DND-41 (cell line): ENCODE results near the gene CUTC.

ENCODE experiments used
- EZH2 ChIP-seq: IDR thresholded peaks from 3 replicates; pipeline ENCODE4 v1.6.1; 2012; ENCODE audit warnings: borderline replicate concordance, low read depth, mild to moderate bottlenecking, moderate library complexity, low read length, inconsistent platforms; ENCODE audit not compliant: severe bottlenecking
- TF ChIP-seq, protein P1 (sequence below): IDR thresholded peaks from 2 replicates; pipeline ENCODE4 v1.5.1; 2012; ENCODE audit warnings: borderline replicate concordance, low read length, moderate library complexity, mild to moderate bottlenecking; ENCODE audit not compliant: poor library complexity, severe bottlenecking; ENCODE audit errors: extremely low read depth

DNA sequence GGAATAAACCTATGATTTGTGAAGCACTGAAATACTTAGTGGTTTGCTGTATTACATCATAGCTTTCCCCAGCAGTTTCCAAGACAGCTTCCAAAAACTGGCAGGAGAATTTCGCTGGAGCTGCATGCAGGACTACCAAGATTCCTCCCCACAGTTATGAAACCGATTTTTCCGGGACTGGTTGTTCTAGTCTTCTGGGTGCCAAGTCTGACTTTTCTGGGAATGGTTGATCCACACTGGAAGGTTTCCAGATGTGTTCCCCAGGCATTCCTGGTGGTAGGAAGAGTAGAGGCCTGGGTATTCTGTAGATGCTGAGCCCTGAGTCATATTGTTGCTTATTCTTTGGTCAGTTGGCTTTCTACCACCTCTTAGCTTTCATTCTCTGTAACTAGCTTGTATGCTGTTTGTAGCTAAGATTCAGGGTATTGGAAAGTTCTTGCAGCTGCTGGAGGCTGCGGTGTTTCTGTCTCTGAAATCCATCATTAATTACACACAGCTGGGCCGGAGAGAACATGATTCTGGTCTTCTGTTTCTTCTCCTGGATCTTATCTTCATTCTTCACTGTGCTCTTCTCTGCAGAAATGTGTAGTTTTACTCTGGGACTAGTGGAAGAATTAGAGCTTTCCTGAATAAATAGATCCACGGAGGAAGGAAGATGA, 56.7 kb downstream of the CUTC start:
- TF ChIP-seq, protein P1, sequence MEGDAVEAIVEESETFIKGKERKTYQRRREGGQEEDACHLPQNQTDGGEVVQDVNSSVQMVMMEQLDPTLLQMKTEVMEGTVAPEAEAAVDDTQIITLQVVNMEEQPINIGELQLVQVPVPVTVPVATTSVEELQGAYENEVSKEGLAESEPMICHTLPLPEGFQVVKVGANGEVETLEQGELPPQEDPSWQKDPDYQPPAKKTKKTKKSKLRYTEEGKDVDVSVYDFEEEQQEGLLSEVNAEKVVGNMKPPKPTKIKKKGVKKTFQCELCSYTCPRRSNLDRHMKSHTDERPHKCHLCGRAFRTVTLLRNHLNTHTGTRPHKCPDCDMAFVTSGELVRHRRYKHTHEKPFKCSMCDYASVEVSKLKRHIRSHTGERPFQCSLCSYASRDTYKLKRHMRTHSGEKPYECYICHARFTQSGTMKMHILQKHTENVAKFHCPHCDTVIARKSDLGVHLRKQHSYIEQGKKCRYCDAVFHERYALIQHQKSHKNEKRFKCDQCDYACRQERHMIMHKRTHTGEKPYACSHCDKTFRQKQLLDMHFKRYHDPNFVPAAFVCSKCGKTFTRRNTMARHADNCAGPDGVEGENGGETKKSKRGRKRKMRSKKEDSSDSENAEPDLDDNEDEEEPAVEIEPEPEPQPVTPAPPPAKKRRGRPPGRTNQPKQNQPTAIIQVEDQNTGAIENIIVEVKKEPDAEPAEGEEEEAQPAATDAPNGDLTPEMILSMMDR = no peak
- TF ChIP-seq EZH2 = no peak
